Measurements from ENCODE around the gene LCN2. TPM values are rescaled to one million over a fixed set of nuclear protein-coding genes. Genes with fewer than 3 reads are reported as not detected.

The LCN2 gene
- total and polyA plus RNA-seq, 10 of the 15 experiments (the other 5 are each of a cell fraction or from before 2014, with no cell fraction given), result not detected

GRCh38 chr9:128163027-128163515 is 13.8 kb downstream of the LCN2 start:
- ChIA-PET RAD21 (ENCODE audit: unreplicated experiment) (no interaction called here), SMC1A (ENCODE audit: uncharacterized antibody, unreplicated experiment) (no interaction called here), CTCF (no interaction called here), POLR2A (interaction anchor here (0.6 to 1.1 kb wide), 2 partner anchors 34 to 93 kb away, joined by 3 read pairs; no protein-coding TSS in a partner anchor)
- DNase-seq (ENCODE audit: low read depth, low spot score) (no peak), ATAC-seq (no peak), FAIRE-seq (no peak)
- BruUV-seq (replicated peaks), result no TSS peak
- Histone ChIP-seq H3K4me1 (ENCODE audit: control insufficient read depth, insufficient read depth, low read length) (peaks cover 8% of the 10 kb centered on the region), H3K27ac (ENCODE audit: control insufficient read depth, insufficient read depth) (no peak overlapping the region), H3K9me3 (replicated peaks; ENCODE audit: control insufficient read depth, insufficient read depth, low read length) (no peaks in the 10 kb centered on the region), H3K9ac (ENCODE audit: control insufficient read depth, insufficient read depth, low read length) (no peak overlapping the region), H2AFZ (ENCODE audit: control insufficient read depth, low read depth, low read length) (no peak overlapping the region), H3K79me2 (ENCODE audit: control insufficient read depth, insufficient read depth, low read length) (peaks cover 9% of the 10 kb centered on the region), H3K36me3 (ENCODE audit: control insufficient read depth in 2 of 2, insufficient read depth in 2 of 2, low read length in 1 of 2) (peaks cover 11 to 19% of the 10 kb centered on the region in 2 experiments; a peak in 3 of 4 replicates), H3K4me2 (ENCODE audit: control insufficient read depth, insufficient read depth) (no peak overlapping the region), H3K27me3 (replicated peaks in 1 of 2; ENCODE audit: control insufficient read depth in 2 of 2, insufficient read depth in 2 of 2, low read length in 1 of 2) (no peaks in the 10 kb centered on the region), H4K20me1 (ENCODE audit: control insufficient read depth, insufficient read depth) (no peaks in the 10 kb centered on the region), H3K4me3 (no peak overlapping the region)
- in situ Hi-C loops (cut with MboI), result no loop called here
- 0 out of 2 replicates have a peak, but pooled peaks have one; percentile 11 for TF ChIP-seq POLR2A (IDR thresholded peaks at IDR 0.05; ENCODE audit: low read depth, low read length)
- no peak for TF ChIP-seq KAT2A (conservative IDR thresholded peaks at IDR 0.05; ENCODE audit: control insufficient read depth, low read depth, low read length)
- TF ChIP-seq, protein P1, sequence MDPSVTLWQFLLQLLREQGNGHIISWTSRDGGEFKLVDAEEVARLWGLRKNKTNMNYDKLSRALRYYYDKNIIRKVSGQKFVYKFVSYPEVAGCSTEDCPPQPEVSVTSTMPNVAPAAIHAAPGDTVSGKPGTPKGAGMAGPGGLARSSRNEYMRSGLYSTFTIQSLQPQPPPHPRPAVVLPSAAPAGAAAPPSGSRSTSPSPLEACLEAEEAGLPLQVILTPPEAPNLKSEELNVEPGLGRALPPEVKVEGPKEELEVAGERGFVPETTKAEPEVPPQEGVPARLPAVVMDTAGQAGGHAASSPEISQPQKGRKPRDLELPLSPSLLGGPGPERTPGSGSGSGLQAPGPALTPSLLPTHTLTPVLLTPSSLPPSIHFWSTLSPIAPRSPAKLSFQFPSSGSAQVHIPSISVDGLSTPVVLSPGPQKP (IDR thresholded peaks at IDR 0.05; ENCODE audit: low read depth, low read length), result no peak
- WGBS (ENCODE audit: insufficient coverage, insufficient replicate concordance, low lambda C conversion rate, missing lambda C conversion rate), result 96% methylated on average over 6 of the region's 6 CpGs
- intact Hi-C loops (cut with micrococcal nuclease; ENCODE audit: unreplicated experiment), result no loop called here

DNA sequence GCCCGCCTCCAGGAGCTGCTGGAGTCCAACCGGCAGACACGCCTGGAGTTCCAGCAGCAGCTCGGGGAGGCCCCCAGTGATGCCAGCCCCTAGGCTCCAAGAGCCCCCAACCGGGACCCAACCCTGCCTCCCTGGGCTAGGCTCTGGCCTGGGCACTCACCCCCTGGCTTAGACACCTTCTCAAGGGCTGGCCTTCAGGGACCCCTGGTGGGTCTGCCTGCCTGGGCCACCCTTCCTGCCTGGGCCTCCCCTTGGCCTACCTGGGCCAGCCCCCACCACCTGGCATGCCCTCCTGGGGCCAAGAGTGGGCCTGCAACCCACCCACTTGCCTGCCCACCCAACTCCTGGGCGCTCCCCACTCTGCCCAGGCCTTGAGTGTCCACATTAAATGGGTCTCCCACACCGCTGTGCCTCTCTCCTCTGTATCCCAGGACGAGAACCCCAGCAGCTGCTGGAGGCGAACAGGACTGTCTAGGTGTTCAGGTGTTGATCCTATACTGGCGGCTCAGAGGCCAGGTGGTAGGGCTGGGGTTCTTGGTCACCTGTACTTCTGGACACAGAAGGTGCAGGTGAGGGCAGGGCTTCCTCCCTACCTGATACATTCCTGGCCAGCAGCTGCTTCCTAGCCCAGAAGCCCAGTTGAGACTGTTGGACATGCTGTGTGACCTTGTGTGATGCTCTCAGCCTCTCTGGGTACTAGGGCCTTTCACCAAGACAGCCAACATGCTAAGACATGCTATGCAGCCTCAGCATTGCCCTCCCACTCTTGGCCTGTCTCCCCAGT is 14.5 kb downstream of the LCN2 start:
- in situ Hi-C loops (cut with MboI) (no loop called here), intact Hi-C loops (cut with micrococcal nuclease; ENCODE audit: unreplicated experiment) (no loop called here)
- Histone ChIP-seq H3K27ac (ENCODE audit: control insufficient read depth, insufficient read depth) (no peak overlapping the region), H2AFZ (ENCODE audit: control insufficient read depth, low read depth, low read length) (no peak overlapping the region), H3K79me2 (ENCODE audit: control insufficient read depth, insufficient read depth, low read length) (peaks cover 9% of the 10 kb centered on the region), H3K4me3 (no peak overlapping the region), H3K9me3 (replicated peaks; ENCODE audit: control insufficient read depth, insufficient read depth, low read length) (no peaks in the 10 kb centered on the region), H3K9ac (ENCODE audit: control insufficient read depth, insufficient read depth, low read length) (no peak overlapping the region), H3K27me3 (replicated peaks in 1 of 2; ENCODE audit: control insufficient read depth in 2 of 2, insufficient read depth in 2 of 2, low read length in 1 of 2) (no peaks in the 10 kb centered on the region), H3K36me3 (ENCODE audit: control insufficient read depth in 2 of 2, insufficient read depth in 2 of 2, low read length in 1 of 2) (peaks cover 11 to 19% of the 10 kb centered on the region in 2 experiments; a peak in 3 of 4 replicates), H3K4me1 (ENCODE audit: control insufficient read depth, insufficient read depth, low read length) (peaks cover 8% of the 10 kb centered on the region), H3K4me2 (ENCODE audit: control insufficient read depth, insufficient read depth) (no peak overlapping the region), H4K20me1 (ENCODE audit: control insufficient read depth, insufficient read depth) (no peaks in the 10 kb centered on the region)
- ChIA-PET RAD21 (ENCODE audit: unreplicated experiment) (no interaction called here), SMC1A (ENCODE audit: uncharacterized antibody, unreplicated experiment) (no interaction called here), CTCF (no interaction called here), POLR2A (interaction anchor here (1.1 kb wide), 1 partner anchor 35 kb away, joined by 3 read pairs; no protein-coding TSS in a partner anchor)
- FAIRE-seq (no peak), DNase-seq (ENCODE audit: low read depth, low spot score) (no peak), ATAC-seq (no peak)
- WGBS (ENCODE audit: insufficient coverage, insufficient replicate concordance, low lambda C conversion rate, missing lambda C conversion rate), result 88% methylated on average over 10 of the region's 10 CpGs
- no TSS peak for BruUV-seq (replicated peaks)
- TF ChIP-seq ZNF622 (IDR thresholded peaks at IDR 0.05), result no peak
- TF ChIP-seq, protein P2, sequence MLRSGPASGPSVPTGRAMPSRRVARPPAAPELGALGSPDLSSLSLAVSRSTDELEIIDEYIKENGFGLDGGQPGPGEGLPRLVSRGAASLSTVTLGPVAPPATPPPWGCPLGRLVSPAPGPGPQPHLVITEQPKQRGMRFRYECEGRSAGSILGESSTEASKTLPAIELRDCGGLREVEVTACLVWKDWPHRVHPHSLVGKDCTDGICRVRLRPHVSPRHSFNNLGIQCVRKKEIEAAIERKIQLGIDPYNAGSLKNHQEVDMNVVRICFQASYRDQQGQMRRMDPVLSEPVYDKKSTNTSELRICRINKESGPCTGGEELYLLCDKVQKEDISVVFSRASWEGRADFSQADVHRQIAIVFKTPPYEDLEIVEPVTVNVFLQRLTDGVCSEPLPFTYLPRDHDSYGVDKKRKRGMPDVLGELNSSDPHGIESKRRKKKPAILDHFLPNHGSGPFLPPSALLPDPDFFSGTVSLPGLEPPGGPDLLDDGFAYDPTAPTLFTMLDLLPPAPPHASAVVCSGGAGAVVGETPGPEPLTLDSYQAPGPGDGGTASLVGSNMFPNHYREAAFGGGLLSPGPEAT (IDR thresholded peaks at IDR 0.05; ENCODE audit: low read depth), result no peak
- TF ChIP-seq NFIC (IDR thresholded peaks at IDR 0.05; ENCODE audit: low read depth, low read length), result no peak
- TF ChIP-seq TARDBP (IDR thresholded peaks at IDR 0.05; ENCODE audit: borderline replicate concordance), result no peak
- TF ChIP-seq SMAD5 (IDR thresholded peaks at IDR 0.05; ENCODE audit: low read depth), result no peak
- TF ChIP-seq E2F4 (IDR thresholded peaks at IDR 0.05; ENCODE audit: low read depth, low read length), result no peak
- no peak for TF ChIP-seq NFYA (IDR thresholded peaks at IDR 0.05; ENCODE audit: borderline replicate concordance, low read depth, low read length)
- no peak for TF ChIP-seq PAX8 (IDR thresholded peaks at IDR 0.05)
- no peak for TF ChIP-seq ZSCAN29 (IDR thresholded peaks at IDR 0.05)
- TF ChIP-seq ATF7 (IDR thresholded peaks at IDR 0.05; ENCODE audit: low read depth), result no peak
- TF ChIP-seq MYC (IDR thresholded peaks at IDR 0.05; ENCODE audit: insufficient read depth, insufficient read length, insufficient replicate concordance, low read length, severe bottlenecking), result no peak

Measured in GM12878 (cell line).